GM18870 (cell line): Measurements from ENCODE around the gene ADGRD1.
"Not testable (repeated sequence)": the region's sequence is repeated elsewhere in the genome, so short reads cannot be mapped to it uniquely, and the experiment has no call there.

ENCODE experiments used
- ATAC-seq: cut with Tn5 transposase; IDR thresholded peaks from one replicate; pipeline ENCODE4 v1.9.1; 2021; ENCODE audit warnings: moderate library complexity; ENCODE audit not compliant: unreplicated experiment

Gene ADGRD1

DNA sequence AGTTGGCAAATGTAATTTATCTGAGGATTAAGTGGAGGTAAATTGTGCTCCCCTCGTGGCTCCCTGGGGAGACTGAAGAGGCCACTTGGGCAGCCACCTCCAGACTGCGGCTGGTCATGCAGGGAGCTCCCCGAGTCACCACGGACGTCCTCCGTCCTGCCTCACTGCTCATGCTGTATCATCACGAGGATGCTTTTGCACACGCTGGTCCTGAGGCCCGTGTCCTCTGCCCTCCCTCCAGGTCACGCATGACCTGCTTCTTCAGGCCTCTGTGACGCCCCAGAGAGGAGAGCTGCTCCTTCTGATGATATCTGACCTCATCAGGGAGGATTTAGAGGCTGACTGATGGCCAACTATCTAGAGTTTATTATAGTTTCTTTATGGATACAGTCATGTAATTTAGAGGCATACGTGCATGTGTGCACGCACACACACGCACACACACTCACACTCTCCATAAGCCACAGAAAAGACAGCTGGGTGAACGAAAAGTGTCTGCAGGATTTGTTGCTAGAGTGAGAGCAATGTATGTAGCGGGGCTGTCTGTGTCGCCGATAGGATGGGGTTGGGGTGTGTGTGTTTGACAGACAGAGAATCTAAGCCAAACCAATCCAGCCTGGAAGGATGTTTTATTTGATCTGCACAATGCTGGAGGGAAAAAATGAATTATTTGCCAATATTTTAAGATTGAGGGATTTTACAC, 160.0 kb downstream of the ADGRD1 start:
- no peak for ATAC-seq

DNA sequence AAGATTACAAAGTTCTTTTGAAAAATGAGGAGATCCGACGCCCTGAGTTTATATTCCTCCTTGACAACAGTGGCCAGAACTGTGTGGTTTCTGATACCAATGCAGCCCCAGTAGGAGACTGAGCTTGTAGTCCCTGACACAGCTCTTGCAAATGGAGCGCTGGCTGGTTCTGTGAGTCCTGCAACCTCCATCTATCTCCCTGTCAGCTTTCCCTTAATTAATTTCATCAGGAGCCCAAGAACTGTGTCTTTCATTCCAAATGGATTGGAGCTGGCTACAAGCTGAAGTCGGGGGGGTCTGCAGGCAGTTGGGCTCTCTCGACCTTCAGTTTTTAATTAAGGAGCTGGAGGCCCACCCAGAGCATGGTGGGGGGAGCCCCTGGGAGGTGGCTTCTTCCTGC, 160.6 kb downstream of the ADGRD1 start:
- ATAC-seq = no peak

DNA sequence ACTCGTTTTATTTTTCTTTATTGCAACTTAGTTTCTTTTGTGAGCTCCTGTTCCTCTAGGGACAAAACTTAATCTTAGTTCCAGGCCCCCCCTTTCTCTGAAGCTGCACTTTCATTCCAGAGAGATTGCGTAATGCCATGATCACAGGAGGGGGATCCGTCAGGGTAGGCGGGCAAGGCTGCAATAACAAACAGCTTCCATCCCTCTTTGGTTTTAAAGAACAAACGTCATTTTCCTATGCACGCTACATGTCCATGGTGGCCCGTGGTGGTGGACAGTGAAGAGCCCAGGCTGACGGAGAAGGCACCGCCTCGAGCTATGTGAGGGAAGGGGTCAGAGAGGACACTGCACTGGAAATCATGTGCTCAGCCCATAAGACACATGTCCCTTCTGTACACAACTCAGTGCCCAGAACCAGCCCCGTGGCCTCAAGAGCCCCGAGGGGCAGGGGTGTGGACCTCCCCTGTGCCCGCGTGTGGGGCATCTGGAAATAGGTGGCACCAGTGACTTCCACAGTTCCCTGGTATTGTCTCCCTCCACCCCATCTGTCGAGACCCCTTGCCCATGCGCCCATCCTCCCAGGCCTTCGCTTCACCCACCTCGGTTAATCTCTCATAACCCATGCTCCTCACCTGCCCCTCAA, 161.4 kb downstream of the ADGRD1 start:
- ATAC-seq = no peak

DNA sequence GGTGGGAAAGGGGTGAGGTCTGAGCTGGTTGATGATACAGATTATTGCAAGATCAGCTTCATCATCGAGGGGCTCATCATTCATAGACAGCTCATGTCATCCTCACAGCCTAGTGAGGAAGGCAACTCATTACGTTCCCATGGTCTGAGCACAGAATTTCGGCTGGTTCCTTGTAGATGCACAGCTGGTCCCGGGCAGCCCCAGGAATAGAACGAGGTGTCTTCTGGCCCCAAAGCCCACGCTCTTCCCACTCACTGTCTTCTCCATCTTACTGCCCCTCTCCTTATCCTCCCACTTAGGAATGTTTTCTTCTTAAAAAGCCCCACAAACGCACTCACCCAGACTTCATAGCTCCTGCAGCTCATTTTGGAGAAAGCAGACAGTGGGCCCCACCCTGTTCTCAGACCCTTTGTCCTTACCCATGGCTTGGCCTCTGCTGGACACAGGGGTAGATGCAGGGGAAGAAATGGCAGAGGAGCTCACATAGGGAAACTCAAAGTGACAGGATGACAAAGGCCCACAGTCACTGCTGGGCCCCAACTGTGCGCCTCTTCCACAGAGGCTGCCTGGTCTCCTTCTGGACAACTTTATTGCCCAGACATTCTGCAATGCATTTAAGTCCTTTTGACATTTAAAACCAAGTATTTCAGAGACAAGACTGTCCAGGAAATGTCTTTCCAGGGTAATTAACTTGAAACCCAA, 162.2 kb downstream of the ADGRD1 start:
- no peak for ATAC-seq

DNA sequence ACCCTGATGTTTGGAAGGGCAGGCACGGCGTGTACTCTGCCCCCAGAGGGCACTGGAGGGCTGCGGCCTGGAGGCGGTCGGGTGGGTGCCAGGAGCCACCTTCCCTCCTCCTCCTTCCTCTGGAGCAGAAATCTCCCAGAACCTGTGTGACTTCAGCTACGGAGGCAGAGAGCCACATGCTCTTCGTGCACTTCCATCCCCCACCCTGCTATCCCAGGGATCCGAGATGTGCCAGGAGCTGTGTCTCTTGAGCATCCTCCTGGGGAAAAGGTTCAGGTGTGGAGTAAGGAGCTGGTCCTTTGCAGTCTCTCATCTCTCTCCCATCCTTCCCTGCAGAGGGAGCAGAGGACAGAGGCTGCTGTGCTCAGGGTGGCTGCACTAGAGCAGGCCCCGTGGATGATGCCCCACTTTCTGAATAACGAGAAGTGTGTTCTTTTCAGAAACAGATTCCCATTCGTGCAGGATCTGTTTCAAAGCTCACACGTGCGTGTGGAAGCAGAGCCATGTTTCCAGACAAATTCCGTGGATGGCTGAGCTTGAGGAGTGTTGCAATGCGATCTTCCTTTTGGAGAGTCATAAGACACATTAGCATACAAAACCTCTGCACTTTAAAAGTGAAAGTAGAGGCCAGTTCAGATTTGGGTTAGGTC, 162.9 kb downstream of the ADGRD1 start:
- ATAC-seq = no peak

DNA sequence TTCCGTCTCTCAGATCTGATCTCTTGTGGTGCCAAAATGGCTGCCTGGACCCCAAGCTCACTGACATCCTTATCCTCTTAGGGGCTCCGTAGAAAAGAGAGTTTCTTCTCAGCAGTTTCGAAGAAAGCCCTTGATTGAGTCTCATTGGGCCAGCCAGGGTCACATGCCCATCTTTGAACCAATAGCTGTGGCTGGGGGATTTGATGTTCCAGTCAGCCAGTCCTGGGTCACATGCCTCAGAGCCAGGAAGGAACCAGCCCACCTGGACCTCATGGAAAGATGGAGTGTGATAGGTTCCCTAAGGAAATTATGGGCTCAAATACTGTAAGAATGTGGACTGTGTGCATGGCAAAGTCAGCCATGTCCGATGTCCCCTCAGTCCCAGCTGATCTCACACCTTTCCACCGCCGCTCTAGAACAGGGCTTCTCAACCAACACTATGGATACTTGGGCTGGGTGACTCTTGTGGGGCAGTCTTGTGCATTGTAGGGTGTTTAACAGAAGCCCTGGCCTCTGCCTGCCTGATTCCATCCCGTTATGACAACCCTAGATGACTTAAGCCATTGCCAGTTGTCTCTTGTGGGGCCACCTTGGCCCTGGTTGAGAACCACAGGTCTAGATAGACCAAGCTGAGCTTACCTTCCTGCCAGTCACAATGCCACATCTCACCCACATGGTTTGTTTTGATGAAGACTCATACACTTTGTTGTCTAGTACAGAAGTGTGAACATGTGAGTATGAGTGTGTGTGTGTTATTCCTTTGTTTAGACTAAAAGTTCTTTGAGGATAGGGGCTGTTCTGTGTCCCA, 163.9 kb downstream of the ADGRD1 start:
- no peak for ATAC-seq

DNA sequence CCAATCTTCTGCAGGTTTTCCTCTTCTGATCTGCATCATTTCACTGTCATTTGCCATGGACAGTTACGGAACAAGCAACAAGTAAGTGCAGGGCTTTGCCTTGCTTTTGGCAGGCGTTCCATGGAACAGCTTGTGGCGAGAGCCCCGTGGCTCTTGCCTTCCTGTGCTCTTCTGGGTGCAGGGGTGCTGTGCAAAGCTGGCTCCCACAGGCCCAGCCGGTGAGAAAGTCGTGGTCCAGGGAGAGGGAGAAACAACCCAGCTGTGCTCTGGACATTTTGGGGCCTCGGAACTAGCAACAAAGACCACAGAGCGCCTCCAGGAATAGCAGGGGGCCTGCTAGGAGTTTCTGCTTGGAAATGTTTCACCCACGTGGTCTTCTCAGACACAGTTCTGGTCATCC, 164.7 kb downstream of the ADGRD1 start:
- ATAC-seq = no peak

DNA sequence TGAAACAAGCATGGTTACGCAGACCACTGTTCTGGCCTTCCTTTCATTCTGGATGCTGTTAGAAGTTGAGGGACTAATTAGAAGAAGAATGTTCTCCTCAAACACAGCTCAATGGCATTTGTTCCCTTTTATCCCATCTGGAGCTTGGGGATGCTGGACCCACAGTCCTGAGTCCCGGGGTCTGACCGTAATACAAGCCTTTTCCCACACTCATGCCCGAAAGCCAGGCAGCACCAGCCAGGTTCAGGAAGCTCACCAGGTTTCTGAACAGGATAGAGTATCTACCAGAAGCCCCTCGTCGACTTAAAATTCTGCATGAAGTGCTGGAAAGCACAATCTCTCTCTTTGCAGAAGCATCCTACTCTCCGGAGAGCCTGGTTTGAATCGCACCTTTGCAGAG, 165.6 kb downstream of the ADGRD1 start:
- ATAC-seq = not testable (repeated sequence)

DNA sequence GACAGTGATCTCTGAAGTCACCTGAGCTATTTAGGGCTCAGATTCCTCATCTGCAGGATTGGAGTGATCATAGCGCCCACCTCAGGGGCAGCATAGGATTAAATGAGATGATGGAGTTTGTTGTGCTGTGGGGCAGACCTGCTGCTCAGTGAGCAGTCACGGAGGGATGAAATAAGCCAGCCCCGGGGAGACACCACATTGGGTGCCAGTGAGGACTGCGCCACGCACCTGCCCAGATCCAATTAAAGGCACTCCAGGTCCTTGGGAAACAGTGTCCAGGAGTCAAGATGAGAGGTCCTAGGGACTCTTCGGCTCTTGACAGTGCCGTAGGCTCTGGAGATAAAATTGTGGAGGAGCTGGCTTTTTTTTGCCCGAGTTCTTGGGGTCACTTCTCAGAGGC, 166.2 kb downstream of the ADGRD1 start:
- no peak for ATAC-seq

DNA sequence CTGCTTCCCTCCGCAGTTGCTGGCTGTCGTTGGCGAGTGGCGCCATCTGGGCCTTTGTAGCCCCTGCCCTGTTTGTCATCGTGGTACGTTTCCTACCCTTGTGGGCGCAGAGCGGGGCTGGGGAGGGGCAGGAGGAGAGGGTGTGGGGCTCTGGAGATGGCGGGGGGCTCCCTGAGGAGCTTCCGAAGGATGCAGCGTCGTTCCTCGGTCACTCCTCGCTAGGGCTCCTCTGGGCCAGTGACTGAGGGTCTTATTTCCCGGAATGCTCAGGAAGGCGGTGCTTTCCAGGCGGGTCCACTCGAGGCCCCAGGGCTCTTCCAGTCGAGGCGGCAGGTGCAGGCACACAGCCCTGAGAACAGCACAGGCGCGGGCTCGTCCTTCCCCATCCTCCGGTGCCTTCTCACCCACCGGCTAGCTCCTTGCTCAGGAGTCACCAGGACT, 167.1 kb downstream of the ADGRD1 start:
- no peak for ATAC-seq

DNA sequence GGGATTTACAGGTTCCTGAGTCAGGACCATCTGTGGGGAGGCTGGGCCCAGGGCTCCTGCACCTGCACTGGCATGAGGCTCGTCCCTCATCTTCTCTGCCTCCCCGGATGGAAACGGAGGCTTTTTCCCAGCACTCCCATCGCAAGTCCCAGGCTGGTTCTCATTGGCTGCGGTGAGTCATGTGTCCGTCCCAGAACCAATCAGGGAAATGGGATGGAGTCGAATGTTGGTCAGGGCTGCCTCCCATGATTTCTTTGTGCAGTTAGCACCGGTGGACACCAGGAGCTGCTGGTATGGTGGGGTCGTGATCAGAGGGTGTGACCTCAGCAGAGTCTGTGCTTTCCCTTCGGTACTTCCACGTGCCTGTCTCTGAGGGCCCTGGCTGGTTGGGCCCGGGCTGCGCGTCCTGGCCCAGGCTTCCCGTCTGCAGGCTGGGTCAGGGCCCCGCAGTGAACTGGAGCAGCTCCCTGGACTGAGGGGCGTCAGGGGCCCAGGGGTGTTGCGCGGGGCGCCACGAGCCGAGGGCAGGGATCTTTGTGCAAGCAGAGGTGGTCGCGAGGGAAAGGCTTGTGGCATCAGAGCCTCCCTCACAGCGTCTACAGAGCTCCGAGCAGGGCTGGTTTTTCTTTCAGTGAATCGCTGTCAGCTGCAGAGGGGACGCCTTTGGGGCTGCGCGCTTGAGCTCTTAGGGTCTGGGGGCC, 168.1 kb downstream of the ADGRD1 start:
- no peak for ATAC-seq

DNA sequence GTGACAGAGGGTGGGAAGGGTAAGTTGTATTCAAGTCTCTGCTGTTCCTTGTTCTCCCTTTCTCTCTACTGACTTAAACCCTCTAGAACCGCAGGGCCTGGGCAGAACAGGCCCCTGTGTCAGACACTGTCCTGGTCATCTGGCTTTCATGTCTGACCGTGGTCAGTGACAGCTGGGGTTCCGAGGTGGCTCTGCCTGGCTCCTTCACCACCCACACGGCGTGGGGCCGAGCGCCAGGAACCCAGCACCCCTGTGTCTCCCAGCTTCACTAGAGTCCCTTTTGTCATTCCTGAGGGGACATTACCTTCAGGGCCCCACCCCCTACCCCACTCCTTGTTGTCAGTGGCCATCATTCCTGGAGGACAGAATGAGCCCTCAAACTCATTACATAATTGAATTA, 168.9 kb downstream of the ADGRD1 start:
- ATAC-seq = no peak

DNA sequence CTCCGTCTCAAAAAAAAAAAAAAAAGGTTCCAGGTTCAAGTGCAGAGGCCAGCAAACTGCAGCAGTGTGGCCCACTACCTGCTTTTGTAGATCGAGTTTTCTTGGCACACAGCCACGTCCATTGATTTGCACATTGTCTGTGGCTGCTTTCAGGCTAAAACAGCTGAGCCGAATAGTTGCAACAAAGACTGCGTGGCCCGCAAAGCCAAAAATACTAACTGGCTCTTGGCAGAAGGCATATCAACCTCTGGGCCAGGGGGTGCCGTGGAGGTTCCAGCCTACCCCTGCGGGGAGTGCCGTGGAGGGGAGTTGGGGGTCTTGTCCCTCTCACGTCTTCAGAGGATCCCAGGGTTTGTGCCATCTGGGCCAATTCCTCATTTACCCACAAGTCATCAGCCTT, 170.1 kb downstream of the ADGRD1 start:
- no peak for ATAC-seq

DNA sequence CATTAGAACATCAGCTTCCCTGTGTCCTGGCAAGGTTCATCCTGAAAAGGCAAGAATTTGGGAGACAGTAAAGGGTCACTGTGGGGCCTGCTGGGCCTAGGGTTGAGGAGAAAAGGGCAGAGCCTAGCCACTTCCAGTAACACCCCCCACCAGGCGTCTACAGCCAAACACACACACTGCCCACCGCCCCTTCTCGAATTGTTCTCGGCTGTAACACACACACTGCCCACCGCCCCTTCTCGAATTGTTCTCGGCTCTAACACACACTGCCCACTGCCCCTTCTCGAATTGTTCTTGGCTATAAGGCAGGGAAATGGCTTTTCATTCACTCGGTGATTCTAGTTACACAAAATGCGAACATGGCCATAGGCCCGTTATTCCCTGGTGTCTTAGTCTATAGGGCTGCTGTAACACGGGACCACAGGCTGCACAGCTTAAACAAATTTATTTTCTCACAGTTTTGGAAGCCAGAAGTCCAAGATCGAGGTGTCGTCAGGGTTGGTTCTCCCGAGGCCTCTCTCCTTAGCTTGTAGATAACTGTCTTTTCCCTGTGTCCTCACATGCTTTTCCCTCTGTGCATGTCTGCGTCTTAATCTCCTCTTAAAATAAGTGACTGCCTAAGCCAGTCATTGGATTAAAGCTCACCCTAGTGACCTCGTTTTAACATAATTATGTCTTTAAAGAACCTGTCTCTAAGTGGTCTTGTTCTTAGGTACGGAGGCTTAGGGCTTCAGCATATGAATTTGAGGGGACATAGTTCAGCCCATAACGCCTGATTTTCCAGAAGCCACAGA, 171.0 kb downstream of the ADGRD1 start:
- no peak for ATAC-seq

DNA sequence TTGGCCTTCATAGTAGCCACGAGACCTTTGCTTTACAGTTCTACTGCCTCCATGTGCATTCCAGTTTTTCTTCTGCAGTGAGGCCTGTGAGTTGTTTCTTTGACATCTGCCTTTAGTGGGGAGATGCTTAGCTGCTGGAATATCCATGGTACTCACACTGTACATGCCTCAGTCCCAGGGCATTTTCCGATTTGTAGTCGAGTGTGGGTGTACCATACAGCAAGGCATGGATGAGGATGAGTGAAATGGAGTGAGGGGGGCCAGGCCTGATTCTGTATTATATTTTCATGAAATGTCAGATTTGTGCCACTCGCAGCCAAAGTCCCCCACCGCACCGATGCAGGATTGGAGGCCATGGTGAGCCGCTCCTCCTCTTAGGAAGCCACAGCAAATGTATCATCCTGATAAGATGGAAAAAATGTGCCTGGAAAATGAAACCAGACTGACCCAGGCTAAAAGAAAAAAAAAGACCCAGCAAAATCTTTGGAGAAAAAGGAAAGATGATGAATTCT, 173.0 kb downstream of the ADGRD1 start:
- no peak for ATAC-seq

DNA sequence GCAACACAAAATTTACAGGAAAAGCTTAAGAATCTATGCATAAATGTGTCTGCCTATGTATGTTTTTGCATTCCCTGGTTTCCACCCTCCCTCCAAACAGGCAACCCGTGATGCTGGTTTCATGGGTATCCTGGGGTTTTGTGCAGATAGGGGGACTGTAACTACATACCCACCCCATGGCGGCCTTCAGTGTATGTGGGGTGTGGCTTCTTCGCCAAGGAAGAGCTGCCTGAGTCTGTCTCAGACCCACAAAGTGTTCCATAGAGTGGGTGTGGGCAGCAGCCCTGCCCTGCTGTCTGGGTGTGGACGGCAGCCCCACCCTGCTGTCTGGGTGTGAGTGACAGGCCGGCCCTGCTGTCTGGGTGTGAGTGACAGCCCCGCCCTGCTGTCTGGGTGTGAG, 174.8 kb downstream of the ADGRD1 start:
- ATAC-seq = no peak

DNA sequence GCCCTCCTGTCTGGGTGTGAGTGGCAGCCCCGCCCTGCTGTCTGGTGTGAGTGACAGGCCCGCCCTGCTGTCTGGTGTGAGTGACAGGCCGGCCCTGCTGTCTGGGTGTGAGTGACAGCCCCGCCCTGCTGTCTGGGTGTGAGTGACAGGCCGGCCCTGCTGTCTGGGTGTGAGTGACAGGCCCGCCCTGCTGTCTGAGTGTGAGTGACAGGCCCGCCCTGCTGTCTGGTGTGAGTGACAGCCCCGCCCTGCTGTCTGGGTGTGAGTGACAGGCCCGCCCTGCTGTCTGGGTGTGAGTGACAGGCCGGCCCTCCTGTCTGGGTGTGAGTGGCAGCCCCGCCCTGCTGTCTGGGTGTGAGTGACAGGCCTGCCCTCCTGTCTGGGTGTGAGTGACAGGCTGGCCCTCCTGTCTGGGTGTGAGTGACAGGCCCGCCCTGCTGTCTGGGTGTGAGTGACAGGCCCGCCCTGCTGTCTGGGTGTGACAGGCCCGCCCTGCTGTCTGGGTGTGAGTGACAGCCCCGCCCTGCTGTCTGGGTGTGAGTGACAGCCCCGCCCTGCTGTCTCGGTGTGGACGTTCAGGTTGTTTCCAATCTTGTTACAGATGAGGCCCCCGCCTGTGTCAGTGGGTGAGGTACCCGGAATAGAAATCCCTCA, 175.4 kb downstream of the ADGRD1 start:
- ATAC-seq = not testable (repeated sequence)

DNA sequence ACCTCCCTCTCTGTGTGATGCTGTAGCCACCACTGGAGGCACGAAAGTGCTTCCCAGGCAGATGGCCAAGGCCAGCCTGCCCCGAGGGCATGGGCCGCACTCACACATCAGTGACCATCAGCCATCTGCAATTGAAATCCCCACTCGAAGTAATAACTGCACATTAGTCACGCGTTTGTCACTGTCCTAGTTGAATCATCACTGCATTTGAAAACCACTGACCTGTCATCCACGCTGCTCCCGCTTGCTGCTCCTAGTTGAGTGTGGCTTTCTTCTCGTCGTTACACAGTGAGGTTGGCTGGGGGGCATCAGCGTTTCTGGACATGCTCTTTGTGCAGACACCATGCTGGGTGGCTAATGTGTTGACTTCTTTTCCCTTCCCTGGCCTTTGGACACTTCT, 176.1 kb downstream of the ADGRD1 start:
- no peak for ATAC-seq
